GM12874 (cell line): ENCODE measurements around the gene OR2H1.

ENCODE experiments used
- CTCF ChIP-seq: IDR thresholded peaks from 2 replicates; pipeline ENCODE4 v1.5.1; 2011; ENCODE audit warnings: low read depth, mild to moderate bottlenecking, control low read depth, low read length, moderate library complexity; ENCODE audit not compliant: insufficient read depth

OR2H1 gene

DNA sequence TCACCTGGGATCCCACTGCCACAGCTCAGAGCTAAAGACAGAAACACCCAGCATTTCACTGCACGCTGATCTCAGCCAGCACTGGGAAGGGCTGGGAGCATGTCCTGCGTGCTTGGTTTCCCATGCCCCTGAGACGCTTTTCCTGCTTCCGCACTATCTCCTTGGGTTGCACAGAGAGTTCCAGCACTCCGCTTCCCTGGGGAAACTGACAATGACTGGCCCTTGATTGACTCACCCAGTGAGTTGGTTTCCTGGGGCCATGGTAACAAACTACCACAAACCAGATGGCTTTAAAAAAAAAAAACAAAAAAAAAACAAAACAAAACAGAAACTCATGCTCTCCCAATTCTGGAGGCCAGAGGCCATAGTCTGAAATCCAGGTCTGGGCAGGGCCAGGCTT lies 45.6 kb downstream of the OR2H1 start:
- TF ChIP-seq CTCF, result no peak

GRCh38 chr6:29504961-29505360 lies 48.0 kb downstream of the OR2H1 start:
- TF ChIP-seq CTCF, result no peak

DNA sequence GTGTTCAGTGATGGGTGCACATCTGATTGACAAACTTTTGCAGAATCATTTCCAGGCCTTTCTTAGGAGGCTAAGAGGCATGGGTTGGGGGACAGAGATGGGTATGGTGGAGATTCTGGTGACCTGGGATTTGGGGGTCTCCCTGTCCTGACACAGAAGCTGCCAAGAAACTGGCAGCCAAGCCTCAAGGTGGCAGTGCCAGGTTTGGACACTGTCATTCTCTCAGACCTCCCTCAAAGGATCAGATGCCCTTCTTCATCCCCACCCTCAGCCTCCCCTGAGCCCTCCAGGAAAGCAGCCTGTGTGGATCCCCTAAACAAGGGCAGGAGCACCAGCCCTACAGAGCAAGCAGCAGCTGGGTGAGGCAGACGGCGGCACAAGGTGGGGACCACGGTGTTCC lies 48.9 kb downstream of the OR2H1 start:
- no peak for TF ChIP-seq CTCF

DNA sequence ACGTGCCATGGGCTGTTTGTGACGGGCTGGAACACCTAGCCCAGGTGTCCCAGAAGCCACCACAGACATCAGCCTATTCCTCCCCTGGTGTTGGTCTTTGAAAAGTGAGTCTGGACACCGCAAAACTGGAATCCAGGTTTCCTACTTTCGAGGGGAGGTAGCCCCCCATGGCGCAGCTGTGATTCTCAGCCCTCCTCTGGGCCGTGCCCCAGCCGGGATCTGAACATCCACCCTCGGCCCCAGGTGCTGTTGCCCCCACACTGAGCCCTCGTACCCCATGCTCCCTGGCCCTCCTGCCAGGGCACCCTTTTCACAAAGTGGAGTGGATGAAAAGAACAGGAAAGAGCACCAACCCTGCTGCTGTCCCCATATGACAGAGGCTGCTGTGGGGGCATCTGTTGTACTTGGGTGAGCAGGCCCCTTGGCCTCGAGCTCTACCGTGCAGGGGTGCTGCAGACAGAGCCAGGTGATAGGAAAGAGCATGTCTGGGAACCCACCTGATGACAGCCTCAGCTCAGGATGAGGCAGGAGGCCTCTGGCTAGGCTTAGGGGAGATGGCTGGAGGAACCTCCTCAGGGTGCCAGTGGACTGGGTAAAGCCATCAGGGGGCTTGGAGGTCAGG lies 49.6 kb downstream of the OR2H1 start:
- no peak for TF ChIP-seq CTCF

DNA sequence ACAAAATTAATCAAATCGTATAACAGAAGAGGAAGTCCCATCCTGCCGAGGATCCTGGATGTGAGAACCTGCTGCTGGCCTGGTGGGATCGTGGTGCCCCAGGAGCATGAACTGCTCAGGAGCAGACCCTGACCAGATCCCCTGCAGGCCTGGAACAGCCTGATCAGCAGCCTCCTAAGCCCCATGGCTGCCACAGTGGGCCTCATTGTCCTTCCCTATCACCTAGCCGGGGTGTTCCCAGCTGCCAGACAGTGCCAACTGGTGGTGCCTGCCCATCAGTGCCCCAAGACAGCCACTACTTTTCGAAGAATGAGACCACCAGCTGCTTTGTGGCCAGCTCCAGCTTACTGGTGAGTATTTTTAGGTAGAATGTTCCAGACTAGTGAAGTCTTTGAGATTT lies 50.4 kb downstream of the OR2H1 start:
- TF ChIP-seq CTCF, result no peak

GRCh38 chr6:29509239-29509638 lies 52.3 kb downstream of the OR2H1 start:
- no peak for TF ChIP-seq CTCF

DNA sequence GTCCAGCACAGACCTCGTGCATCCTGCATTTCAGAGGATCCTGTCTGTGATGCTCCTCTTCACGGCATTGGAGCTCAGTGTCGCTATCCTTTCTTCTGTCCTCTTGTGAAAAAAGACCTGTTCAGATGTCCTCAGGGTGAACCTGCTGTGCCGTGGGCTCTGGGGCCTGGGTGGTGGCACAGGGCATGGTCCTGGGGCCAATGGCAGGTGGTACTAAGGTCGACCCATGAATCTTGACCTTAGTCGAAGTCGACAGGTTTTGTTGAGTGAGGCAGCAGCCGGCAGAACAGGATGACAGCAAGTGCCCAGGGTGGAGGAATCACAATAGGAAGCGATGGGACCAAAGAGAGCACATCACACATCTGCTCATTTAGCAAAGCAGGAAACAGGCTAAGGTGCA lies 52.8 kb downstream of the OR2H1 start:
- no peak for TF ChIP-seq CTCF
